Fibroblast of gingiva (primary cell): Measurements from ENCODE around the gene COG7.

Experiments used
- DNase-seq: peaks from one replicate; pipeline ENCODE4 v3.0.0-alpha.2; 2011; ENCODE audit warnings: low read depth

The COG7 gene

GRCh38 chr16:23357761-23358290, 95.2 kb downstream of the COG7 start:
- DNase-seq = no peak

- DNase-seq = no peak
Observed at GRCh38 chr16:23356941-23357340, 96.0 kb downstream of the COG7 start.

GRCh38 chr16:23355106-23355670, 97.8 kb downstream of the COG7 start:
- DNase-seq = no peak

- DNase-seq = no peak
Observed at GRCh38 chr16:23354246-23354645, 98.7 kb downstream of the COG7 start.

- no peak for DNase-seq
Observed at GRCh38 chr16:23353440-23353839, 99.5 kb downstream of the COG7 start.

GRCh38 chr16:23351360-23351759, 101.6 kb downstream of the COG7 start:
- no peak for DNase-seq

- DNase-seq = no peak
Observed at GRCh38 chr16:23348579-23349469, 104.2 kb downstream of the COG7 start.

- no peak for DNase-seq
Observed at GRCh38 chr16:23345237-23345636, 107.8 kb downstream of the COG7 start.

- no peak for DNase-seq
Observed at GRCh38 chr16:23343643-23344612, 109.1 kb downstream of the COG7 start.

- no peak for DNase-seq
Observed at GRCh38 chr16:23342083-23342640, 110.8 kb downstream of the COG7 start.

GRCh38 chr16:23339787-23340186, 113.2 kb downstream of the COG7 start:
- no peak for DNase-seq
